WTC11 (cell line): ENCODE results near the gene FOXJ3. TPM values are rescaled to one million over a fixed set of nuclear protein-coding genes. Genes with fewer than 3 reads are reported as not detected.

Experiments used
- ATAC-seq: fragments of 200-7000 bp; cut with Tn5 transposase; 2 replicates; pipeline ENCODE4 v1.10.0; 2021; ENCODE audit warnings: mild to moderate bottlenecking, moderate library complexity
- CTCF ChIA-PET: fragments of 300-600 bp; sonication (Branson Sonifier 250); formaldehyde crosslinking; loops from one replicate; lab custom pipeline; 2021; ENCODE audit warnings: antibody characterized with exemption; lab: Charles Lee
- POLR2A ChIA-PET: fragments of 350-600 bp; sonication (Branson Sonifier 250); formaldehyde crosslinking; loops from one replicate; lab custom pipeline; 2021; ENCODE audit warnings: antibody characterized with exemption; lab: Charles Lee
- DNase-seq: peaks from one replicate; pipeline ENCODE4 v3.0.0; 2021; ENCODE audit warnings: low spot score
- H3K27ac Mint-ChIP-seq: 2 replicates; pipeline ENCODE4 v1.8.0; 2021; ENCODE audit warnings: mixed read lengths
- H3K27me3 Mint-ChIP-seq: 2 replicates; pipeline ENCODE4 v1.8.0; 2021; ENCODE audit warnings: low read depth, mild to moderate bottlenecking, moderate library complexity, mixed read lengths
- H3K36me3 Mint-ChIP-seq: 2 replicates; pipeline ENCODE4 v1.8.0; 2021; ENCODE audit warnings: mixed read lengths
- H3K4me1 Mint-ChIP-seq: 2 replicates; pipeline ENCODE4 v1.8.0; 2022; ENCODE audit warnings: mixed read lengths
- H3K4me3 Mint-ChIP-seq: 2 replicates; pipeline ENCODE4 v1.8.0; 2021; ENCODE audit warnings: mild to moderate bottlenecking, moderate library complexity, mixed read lengths
- H3K9me3 Mint-ChIP-seq: 2 replicates; pipeline ENCODE4 v1.8.0; 2021; ENCODE audit warnings: mixed read lengths
- CREM ChIP-seq: sonication (generic); formaldehyde crosslinking; IDR thresholded peaks from 2 replicates; pipeline ENCODE4 v1.8.1; 2022; ENCODE audit warnings: mild to moderate bottlenecking, missing genetic modification reagents, moderate library complexity
- HMGA2 ChIP-seq: fragments of 250-450 bp; sonication (Bioruptor Pico); IDR thresholded peaks from 2 replicates; pipeline ENCODE4 v1.4.0; 2021; ENCODE audit warnings: mild to moderate bottlenecking, moderate library complexity
- IRF1 ChIP-seq: sonication (generic); formaldehyde crosslinking; IDR thresholded peaks from 2 replicates; pipeline ENCODE4 v1.8.0; 2023; ENCODE audit warnings: missing genetic modification reagents
- MYBL2 ChIP-seq: sonication (generic); formaldehyde crosslinking; IDR thresholded peaks from 2 replicates; pipeline ENCODE4 v1.8.1; 2023; ENCODE audit warnings: mild to moderate bottlenecking, moderate library complexity, missing genetic modification reagents
- NFE2L1 ChIP-seq: sonication (generic); formaldehyde crosslinking; IDR thresholded peaks from 2 replicates; pipeline ENCODE4 v1.8.1; 2023; ENCODE audit warnings: missing genetic modification reagents
- NR2C2 ChIP-seq: sonication (generic); formaldehyde crosslinking; IDR thresholded peaks from 2 replicates; pipeline ENCODE4 v1.8.0; 2022; ENCODE audit warnings: mild to moderate bottlenecking, missing genetic modification reagents
- RORB ChIP-seq: fragments of 250-450 bp; sonication (Bioruptor Pico); IDR thresholded peaks from 2 replicates; pipeline ENCODE4 v1.9.0; 2021; ENCODE audit warnings: mild to moderate bottlenecking
- SP1 ChIP-seq: sonication (generic); formaldehyde crosslinking; conservative IDR thresholded peaks from 2 replicates; pipeline ENCODE4 v1.8.1; 2022; ENCODE audit warnings: missing genetic modification reagents
- STAT6 ChIP-seq: sonication (generic); formaldehyde crosslinking; conservative IDR thresholded peaks from 2 replicates; pipeline ENCODE4 v1.8.1; 2023; ENCODE audit warnings: mild to moderate bottlenecking, low read depth, missing genetic modification reagents, moderate library complexity
- USF1 ChIP-seq: sonication (generic); formaldehyde crosslinking; IDR thresholded peaks from 2 replicates; pipeline ENCODE4 v1.8.0; 2022; ENCODE audit warnings: mild to moderate bottlenecking, missing genetic modification reagents
- ZNF232 ChIP-seq: sonication (generic); formaldehyde crosslinking; IDR thresholded peaks from 2 replicates; pipeline ENCODE4 v1.8.0; 2022; ENCODE audit warnings: mild to moderate bottlenecking, missing genetic modification reagents
- ZNF396 ChIP-seq: fragments of 250-450 bp; sonication (Bioruptor Pico); IDR thresholded peaks from 2 replicates; pipeline ENCODE4 v1.8.0; 2021; ENCODE audit warnings: mild to moderate bottlenecking, moderate library complexity, borderline replicate concordance
- ZNF416 ChIP-seq: fragments of 250-450 bp; sonication (Bioruptor Pico); IDR thresholded peaks from 2 replicates; pipeline ENCODE4 v1.9.0; 2021; ENCODE audit warnings: mild to moderate bottlenecking, inconsistent platforms
- total RNA-seq: library from RNA; stranded (reverse); gene quantifications from 3 replicates; pipeline ENCODE4 v1.2.3, GENCODE V29; 2021
- TF ChIP-seq, protein P1 (sequence below): sonication (generic); formaldehyde crosslinking; IDR thresholded peaks from 2 replicates; pipeline ENCODE4 v1.8.0; 2022; ENCODE audit warnings: mild to moderate bottlenecking, missing genetic modification reagents
- TF ChIP-seq, protein P2 (sequence below): sonication (generic); formaldehyde crosslinking; IDR thresholded peaks from 2 replicates; pipeline ENCODE4 v1.8.1; 2022; ENCODE audit warnings: missing genetic modification reagents, borderline replicate concordance

FOXJ3 gene
- total RNA-seq, 1 experiment from 2014 or later, result 43.3 TPM

DNA sequence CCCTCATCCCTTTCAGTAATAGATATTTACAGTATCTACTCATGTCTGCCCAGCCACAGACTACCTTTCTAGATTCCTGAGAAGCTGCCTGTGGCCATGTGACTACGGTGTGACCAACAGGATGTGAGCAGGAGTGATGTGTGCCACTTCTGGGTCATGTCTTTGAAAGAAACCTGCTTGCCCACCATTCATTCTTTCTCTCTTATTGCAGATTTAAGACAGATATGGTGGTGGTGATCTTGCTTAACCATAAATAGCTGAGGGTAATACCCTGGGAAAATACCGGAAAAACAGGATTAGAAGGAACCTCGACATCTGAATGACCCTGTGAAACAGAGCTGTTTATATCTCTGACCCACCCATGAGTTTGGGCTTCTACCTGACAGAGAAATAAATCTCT, 128.9 kb downstream of the FOXJ3 start:
- POLR2A ChIA-PET, result no interaction called here
- ATAC-seq, result no peak
- Mint-ChIP-seq H3K36me3 (peaks cover 14% of the 10 kb centered on the region), H3K27ac (no peak overlapping the region), H3K4me3 (no peak overlapping the region), H3K27me3 (no peaks in the 10 kb centered on the region), H3K4me1 (peaks cover 16% of the 10 kb centered on the region), H3K9me3 (peaks cover 16% of the 10 kb centered on the region)
- CTCF ChIA-PET, result interaction anchor here (0.6 kb wide), 1 partner anchor 130 kb away, joined by 3 read pairs; no protein-coding TSS in a partner anchor
- DNase-seq, result no peak
- TF ChIP-seq NR2C2 (no peak), ZNF416 (no peak), USF1 (CRISPR knock-in tag) (no peak), SP1 (no peak), RORB (no peak), HMGA2 (no peak), CREM (CRISPR knock-in tag) (no peak), STAT6 (no peak), ZNF396 (no peak), NFE2L1 (CRISPR knock-in tag) (no peak)
- TF ChIP-seq, protein P1, sequence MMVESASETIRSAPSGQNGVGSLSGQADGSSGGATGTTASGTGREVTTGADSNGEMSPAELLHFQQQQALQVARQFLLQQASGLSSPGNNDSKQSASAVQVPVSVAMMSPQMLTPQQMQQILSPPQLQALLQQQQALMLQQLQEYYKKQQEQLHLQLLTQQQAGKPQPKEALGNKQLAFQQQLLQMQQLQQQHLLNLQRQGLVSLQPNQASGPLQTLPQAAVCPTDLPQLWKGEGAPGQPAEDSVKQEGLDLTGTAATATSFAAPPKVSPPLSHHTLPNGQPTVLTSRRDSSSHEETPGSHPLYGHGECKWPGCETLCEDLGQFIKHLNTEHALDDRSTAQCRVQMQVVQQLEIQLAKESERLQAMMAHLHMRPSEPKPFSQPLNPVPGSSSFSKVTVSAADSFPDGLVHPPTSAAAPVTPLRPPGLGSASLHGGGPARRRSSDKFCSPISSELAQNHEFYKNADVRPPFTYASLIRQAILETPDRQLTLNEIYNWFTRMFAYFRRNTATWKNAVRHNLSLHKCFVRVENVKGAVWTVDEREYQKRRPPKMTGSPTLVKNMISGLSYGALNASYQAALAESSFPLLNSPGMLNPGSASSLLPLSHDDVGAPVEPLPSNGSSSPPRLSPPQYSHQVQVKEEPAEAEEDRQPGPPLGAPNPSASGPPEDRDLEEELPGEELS (CRISPR knock-in tag), result no peak

- TF ChIP-seq IRF1 (CRISPR knock-in tag) (no peak), MYBL2 (CRISPR knock-in tag) (no peak)
- TF ChIP-seq, protein P2, sequence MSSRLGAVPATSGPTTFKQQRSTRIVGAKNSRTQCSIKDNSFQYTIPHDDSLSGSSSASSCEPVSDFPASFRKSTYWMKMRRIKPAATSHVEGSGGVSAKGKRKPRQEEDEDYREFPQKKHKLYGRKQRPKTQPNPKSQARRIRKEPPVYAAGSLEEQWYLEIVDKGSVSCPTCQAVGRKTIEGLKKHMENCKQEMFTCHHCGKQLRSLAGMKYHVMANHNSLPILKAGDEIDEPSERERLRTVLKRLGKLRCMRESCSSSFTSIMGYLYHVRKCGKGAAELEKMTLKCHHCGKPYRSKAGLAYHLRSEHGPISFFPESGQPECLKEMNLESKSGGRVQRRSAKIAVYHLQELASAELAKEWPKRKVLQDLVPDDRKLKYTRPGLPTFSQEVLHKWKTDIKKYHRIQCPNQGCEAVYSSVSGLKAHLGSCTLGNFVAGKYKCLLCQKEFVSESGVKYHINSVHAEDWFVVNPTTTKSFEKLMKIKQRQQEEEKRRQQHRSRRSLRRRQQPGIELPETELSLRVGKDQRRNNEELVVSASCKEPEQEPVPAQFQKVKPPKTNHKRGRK (CRISPR knock-in tag), result no peak
- ATAC-seq (no peak), DNase-seq (no peak)
- Mint-ChIP-seq H3K4me3 (no peak overlapping the region), H3K27ac (no peak overlapping the region), H3K9me3 (peaks cover 2% of the 10 kb centered on the region; the same call in 1 of the 2 replicates), H3K27me3 (no peaks in the 10 kb centered on the region), H3K36me3 (peaks cover 18% of the 10 kb centered on the region), H3K4me1 (no peaks in the 10 kb centered on the region)
- ChIA-PET POLR2A (no interaction called here), CTCF (interaction anchor here (2.7 kb wide), 1 partner anchor 29 kb away, joined by 9 read pairs; no protein-coding TSS in a partner anchor)
Measured at GRCh38 chr1:42201986-42202385, 133.0 kb downstream of the FOXJ3 start.

GRCh38 chr1:42198251-42198650, 136.8 kb downstream of the FOXJ3 start:
- Mint-ChIP-seq H3K4me3 (no peak overlapping the region), H3K9me3 (no peaks in the 10 kb centered on the region), H3K4me1 (no peaks in the 10 kb centered on the region), H3K27me3 (no peaks in the 10 kb centered on the region)
- ATAC-seq (no peak), DNase-seq (no peak)
- TF ChIP-seq ZNF232, result no peak
- TF ChIP-seq, all 79 proteins: peak for 0
- ChIA-PET POLR2A (no interaction called here), CTCF (no interaction called here)
- no peak overlapping the region for H3K27ac Mint-ChIP-seq
- H3K36me3 Mint-ChIP-seq, result peaks cover 18% of the 10 kb centered on the region
